Activated CD8-positive, alpha-beta memory T cell treated with anti-CD3 and anti-CD28 coated beads, Interleukin-2, amount 10 ng/mL, durations not matched to agents 7 days and 5 days (primary cell): ENCODE measurements around the gene TTPAL. TPM values are rescaled to one million over a fixed set of nuclear protein-coding genes. Genes with fewer than 3 reads are reported as not detected.

Experiments
- ATAC-seq: fragments of 150-1000 bp; cut with Tn5 transposase; one replicate; pipeline ENCODE4 v1.10.0; 2021; ENCODE audit warnings: moderate library complexity
- CTCF ChIA-PET: fragments of 350-600 bp; sonication (Branson Sonifier 250); formaldehyde crosslinking; loops from one replicate; lab custom pipeline; 2021; ENCODE audit warnings: antibody characterized with exemption; lab: Charles Lee
- DNase-seq: peaks from one replicate; pipeline ENCODE4 v3.0.0-alpha.2; 2020
- H3K27ac Mint-ChIP-seq: one replicate; pipeline ENCODE4 v1.8.0; 2021; ENCODE audit warnings: mild to moderate bottlenecking, mixed read lengths
- H3K27me3 Mint-ChIP-seq: one replicate; pipeline ENCODE4 v1.8.0; 2021; ENCODE audit warnings: mixed read lengths
- H3K36me3 Mint-ChIP-seq: one replicate; pipeline ENCODE4 v1.8.0; 2021; ENCODE audit warnings: mild to moderate bottlenecking, mixed read lengths
- H3K4me1 Mint-ChIP-seq: one replicate; pipeline ENCODE4 v1.8.0; 2021; ENCODE audit warnings: mixed read lengths
- H3K4me3 Mint-ChIP-seq: one replicate; pipeline ENCODE4 v1.8.0; 2021; ENCODE audit warnings: mild to moderate bottlenecking, moderate library complexity, mixed read lengths
- H3K9me3 Mint-ChIP-seq: one replicate; pipeline ENCODE4 v1.8.0; 2022; ENCODE audit warnings: low read depth, mixed read lengths
- total RNA-seq, 2 experiments: library from RNA; stranded (reverse); gene quantifications; one replicate each; pipeline ENCODE4 v1.2.3, GENCODE V29; 2021

Gene TTPAL
- total RNA-seq, result 10 to 100 TPM; 16.5 to 23.9 TPM

DNA sequence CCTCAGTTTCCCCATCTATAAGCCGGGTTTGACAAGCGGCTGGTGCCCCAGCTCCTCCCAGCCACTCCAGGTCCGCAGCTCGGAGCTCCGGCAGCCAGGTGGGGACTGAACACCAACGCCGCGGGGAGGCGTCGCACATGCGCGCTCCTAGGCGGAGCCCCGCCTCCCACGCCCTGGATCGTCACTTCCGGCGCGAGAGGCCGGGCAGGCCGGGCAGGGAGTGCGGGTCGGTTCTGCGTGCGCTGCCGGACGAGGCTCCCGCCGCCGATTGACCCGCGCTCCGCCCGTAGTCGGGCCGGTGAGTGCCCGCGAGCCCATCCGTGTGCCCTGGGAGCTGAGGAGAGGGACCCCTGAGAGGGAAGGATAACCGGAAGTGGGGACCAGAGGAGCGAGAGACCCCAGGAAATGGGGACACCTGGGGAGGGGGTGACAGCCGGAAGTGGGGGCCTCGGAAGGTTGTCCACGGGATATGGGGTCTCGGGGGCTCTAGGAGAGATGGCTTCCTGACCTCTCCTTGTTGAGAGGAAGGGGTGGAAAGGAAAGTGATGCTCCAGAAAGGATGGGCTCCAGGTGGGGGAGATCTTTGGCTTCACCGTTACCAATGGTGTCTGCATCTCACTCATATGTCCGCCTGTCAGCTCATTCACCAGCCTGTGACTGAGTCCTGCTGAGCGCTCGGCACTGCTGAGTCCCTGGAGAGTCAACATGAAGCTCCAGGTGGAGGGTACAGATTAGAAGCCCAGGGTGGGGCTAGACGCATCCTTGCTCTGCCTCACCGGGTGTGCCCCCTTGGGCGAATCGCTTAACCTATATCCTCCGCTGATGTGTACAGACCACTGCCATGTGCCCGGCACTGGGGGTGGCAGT is at the start of gene TTPAL:
Gene TTPAL, plus strand, starts transcription at position 181 of the 867 bp plus-strand sequence. CDS start 4,126 bp downstream, outside the sequence.
- Mint-ChIP-seq H3K4me3 (peak within 1 kb of the TSS; percentile 96), H3K36me3 (peaks cover 2% of the 10 kb centered on the region)

DNA sequence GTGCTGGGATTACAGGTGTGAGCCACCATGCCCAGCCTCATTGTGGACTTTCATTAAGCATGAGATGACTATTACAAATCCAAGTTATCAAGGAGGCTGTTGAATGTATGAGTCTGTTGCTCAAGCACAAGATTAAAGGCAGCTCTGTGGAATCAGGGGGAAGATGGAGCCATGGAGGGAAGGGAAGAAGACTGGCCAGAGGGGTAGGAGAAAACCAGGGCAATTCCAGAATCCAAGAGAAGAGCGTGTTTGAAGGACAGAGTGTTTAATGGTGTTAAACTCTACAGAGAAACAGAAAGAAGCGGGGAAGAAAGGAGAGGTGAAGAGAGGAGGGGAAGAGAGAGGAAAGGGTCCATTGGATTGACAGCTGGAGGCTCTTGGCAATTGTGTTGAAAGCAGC is 49.8 kb upstream of the TTPAL start:
- H3K27me3 Mint-ChIP-seq, result no peaks in the 10 kb centered on the region
- no peak overlapping the region for H3K27ac Mint-ChIP-seq
- no peak for DNase-seq
- H3K36me3 Mint-ChIP-seq, result no peaks in the 10 kb centered on the region
- no peaks in the 10 kb centered on the region for H3K9me3 Mint-ChIP-seq
- ATAC-seq, result no peak
- no peak overlapping the region for H3K4me3 Mint-ChIP-seq
- no peaks in the 10 kb centered on the region for H3K4me1 Mint-ChIP-seq
- CTCF ChIA-PET, result no interaction called here

More for the DNA sequence above, at the start of gene TTPAL:
- Mint-ChIP-seq H3K27ac (peak within 1 kb of the TSS; percentile 99), H3K27me3 (no peaks in the 10 kb centered on the region), H3K4me1 (peaks cover 20% of the 10 kb centered on the region), H3K9me3 (no peaks in the 10 kb centered on the region)
- ATAC-seq (peak; percentile 99), DNase-seq (peak; percentile 91)
- CTCF ChIA-PET, result interaction anchor here (0.6 to 1.7 kb wide), 10 partner anchors 57 to 261 kb away, joined by 3 to 8 read pairs (median 3); partner anchors contain the start of gene FITM2

DNA sequence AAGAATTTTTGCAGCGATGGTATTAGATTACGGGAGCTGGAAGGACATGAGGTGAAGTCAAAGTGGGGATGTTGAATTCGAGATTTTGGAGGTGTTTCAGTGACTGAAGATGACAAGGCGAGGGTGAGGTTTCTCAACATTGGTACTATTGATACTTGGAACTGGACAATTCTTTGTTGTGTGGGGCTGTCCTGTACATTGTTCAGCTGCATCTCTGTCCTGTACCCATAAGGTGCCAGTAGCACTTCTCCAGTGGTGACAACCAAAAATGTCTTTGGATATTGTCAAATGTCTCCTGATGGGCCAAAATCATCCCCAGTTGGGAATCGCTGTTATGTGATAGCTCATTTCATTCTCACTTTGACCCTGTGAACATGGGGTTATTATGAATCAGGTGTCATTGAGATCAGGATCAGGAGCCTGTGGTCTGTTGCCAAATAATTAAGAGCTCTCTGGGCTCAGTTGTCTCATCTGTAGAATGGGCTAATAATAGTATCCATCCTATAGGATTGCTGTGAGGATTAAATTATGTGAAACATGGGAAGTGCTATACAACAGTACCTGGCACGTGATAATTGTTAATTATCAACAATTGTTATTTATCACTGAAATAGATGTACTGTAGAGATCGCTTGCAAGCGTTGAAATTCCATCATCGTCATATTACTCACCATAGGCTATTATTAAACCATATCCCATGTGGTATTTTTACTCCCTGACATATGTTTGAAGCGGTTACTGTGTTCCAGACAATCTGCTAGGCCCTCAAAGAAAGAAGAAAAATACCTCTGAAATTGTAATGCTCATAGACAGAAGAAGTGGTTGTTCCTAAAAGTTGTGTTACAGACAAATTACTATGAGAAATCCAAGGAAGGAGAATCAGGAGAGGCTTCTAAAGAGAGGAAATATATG is 48.5 kb upstream of the TTPAL start:
- no peaks in the 10 kb centered on the region for H3K9me3 Mint-ChIP-seq
- no peak overlapping the region for H3K4me3 Mint-ChIP-seq
- ATAC-seq, result no peak
- no peaks in the 10 kb centered on the region for H3K4me1 Mint-ChIP-seq
- no peak overlapping the region for H3K27ac Mint-ChIP-seq
- CTCF ChIA-PET, result no interaction called here
- H3K27me3 Mint-ChIP-seq, result no peaks in the 10 kb centered on the region
- no peaks in the 10 kb centered on the region for H3K36me3 Mint-ChIP-seq
- DNase-seq, result no peak

- no peaks in the 10 kb centered on the region for H3K9me3 Mint-ChIP-seq
- H3K36me3 Mint-ChIP-seq, result no peaks in the 10 kb centered on the region
- H3K27me3 Mint-ChIP-seq, result peaks cover 6% of the 10 kb centered on the region
- CTCF ChIA-PET, result no interaction called here
- H3K4me1 Mint-ChIP-seq, result no peaks in the 10 kb centered on the region
- H3K4me3 Mint-ChIP-seq, result no peak overlapping the region
- ATAC-seq (no peak), DNase-seq (no peak)
- no peak overlapping the region for H3K27ac Mint-ChIP-seq
These were observed 47.9 kb upstream of the TTPAL start for GRCh38 chr20:44427804-44428173.

DNA sequence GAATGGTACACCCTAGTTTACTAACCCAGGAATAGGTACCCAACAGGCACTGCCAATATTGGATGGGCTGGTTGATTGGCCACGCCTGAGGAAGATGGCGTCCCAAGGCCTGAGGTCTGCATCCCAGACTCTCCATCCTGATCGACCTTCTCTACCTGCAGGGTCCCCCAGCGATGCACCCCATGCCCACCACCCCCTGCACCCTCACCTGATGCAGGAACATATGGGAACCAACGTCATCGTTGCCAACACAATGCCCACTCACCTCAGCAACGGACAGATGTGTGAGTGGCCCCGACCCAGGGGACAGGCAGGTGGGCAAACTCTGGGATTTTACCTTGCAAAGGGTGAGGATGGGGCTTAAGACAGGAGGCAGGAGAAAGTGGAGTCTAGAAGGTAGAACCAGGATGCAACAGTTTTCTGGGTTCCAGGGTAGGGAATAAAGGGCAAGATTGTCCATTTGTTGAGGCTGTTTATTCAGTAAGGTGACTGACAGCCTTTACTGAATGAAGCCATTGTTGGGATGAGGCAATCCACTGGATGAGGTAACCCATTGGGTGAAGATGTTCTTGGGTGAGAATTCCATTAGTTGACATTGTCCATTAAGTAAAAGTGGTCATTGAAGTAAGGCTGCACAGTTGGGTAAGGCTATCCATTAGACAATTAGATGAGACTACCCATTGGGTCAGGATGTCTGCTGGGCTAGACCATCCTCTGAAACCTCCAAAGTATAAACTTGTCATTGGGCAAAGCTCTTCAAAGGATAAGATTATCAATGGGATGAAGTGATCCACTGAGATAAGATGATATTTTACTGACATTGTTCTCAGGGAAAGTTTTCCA is 47.3 kb upstream of the TTPAL start:
- H3K9me3 Mint-ChIP-seq, result no peaks in the 10 kb centered on the region
- H3K27me3 Mint-ChIP-seq, result peaks cover 8% of the 10 kb centered on the region
- ATAC-seq, result no peak
- DNase-seq, result no peak
- CTCF ChIA-PET, result no interaction called here
- H3K4me3 Mint-ChIP-seq, result no peak overlapping the region
- no peaks in the 10 kb centered on the region for H3K4me1 Mint-ChIP-seq
- no peak overlapping the region for H3K27ac Mint-ChIP-seq
- no peaks in the 10 kb centered on the region for H3K36me3 Mint-ChIP-seq

DNA sequence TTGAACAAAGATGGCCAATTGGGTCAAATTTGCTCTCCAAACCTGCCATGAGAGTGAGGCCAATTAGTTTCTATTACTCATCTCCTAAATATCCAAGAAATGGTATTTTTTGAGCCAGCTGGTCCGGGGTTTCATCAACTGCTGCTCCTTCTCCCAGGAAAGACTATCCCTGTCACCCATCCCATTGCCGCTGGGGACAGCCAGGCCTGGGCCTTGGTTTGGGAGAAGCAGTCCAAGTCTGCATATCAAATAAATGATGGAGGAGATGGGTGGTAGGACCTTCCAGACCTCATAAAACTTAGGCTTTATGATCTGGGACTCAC is 46.7 kb upstream of the TTPAL start:
- Mint-ChIP-seq H3K27me3 (peaks cover 8% of the 10 kb centered on the region), H3K4me3 (no peak overlapping the region), H3K4me1 (no peaks in the 10 kb centered on the region), H3K27ac (no peak overlapping the region), H3K9me3 (no peaks in the 10 kb centered on the region), H3K36me3 (no peaks in the 10 kb centered on the region)
- ATAC-seq (no peak), DNase-seq (no peak)
- CTCF ChIA-PET, result no interaction called here

- H3K9me3 Mint-ChIP-seq, result no peaks in the 10 kb centered on the region
- H3K4me1 Mint-ChIP-seq, result no peaks in the 10 kb centered on the region
- DNase-seq, result no peak
- ATAC-seq, result no peak
- no peak overlapping the region for H3K4me3 Mint-ChIP-seq
- H3K27ac Mint-ChIP-seq, result no peak overlapping the region
- H3K36me3 Mint-ChIP-seq, result no peaks in the 10 kb centered on the region
- peaks cover 8% of the 10 kb centered on the region for H3K27me3 Mint-ChIP-seq
- CTCF ChIA-PET, result no interaction called here
These were observed 46.0 kb upstream of the TTPAL start for GRCh38 chr20:44429419-44430269.

- CTCF ChIA-PET, result no interaction called here
- Mint-ChIP-seq H3K4me1 (no peaks in the 10 kb centered on the region), H3K36me3 (no peaks in the 10 kb centered on the region), H3K27me3 (peaks cover 8% of the 10 kb centered on the region), H3K9me3 (no peaks in the 10 kb centered on the region), H3K4me3 (no peak overlapping the region), H3K27ac (no peak overlapping the region)
- DNase-seq (no peak), ATAC-seq (no peak)
These were observed 45.2 kb upstream of the TTPAL start for GRCh38 chr20:44430270-44431065.

DNA sequence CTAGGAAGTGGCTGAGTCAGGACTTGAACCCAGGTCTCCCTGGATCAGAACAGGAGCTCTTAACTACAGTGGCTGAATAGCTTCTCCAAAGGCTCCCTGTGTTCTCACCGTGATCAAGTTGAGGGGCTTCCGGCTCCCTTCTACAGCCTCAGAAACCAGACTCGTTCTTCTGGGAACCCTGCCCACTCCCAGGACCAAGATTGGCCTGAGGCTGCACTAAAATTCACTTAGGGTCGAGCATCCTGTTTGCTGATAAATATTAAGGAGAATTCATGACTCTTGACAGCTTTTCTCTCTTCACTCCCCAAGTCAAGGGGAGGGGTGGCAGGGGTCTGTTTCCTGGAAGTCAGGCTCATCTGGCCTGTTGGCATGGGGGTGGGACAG is 44.6 kb upstream of the TTPAL start:
- Mint-ChIP-seq H3K9me3 (no peaks in the 10 kb centered on the region), H3K27ac (no peak overlapping the region), H3K4me1 (no peaks in the 10 kb centered on the region), H3K36me3 (no peaks in the 10 kb centered on the region), H3K27me3 (peaks cover 8% of the 10 kb centered on the region), H3K4me3 (no peak overlapping the region)
- ATAC-seq (no peak), DNase-seq (no peak)
- CTCF ChIA-PET, result no interaction called here

- Mint-ChIP-seq H3K27ac (no peak overlapping the region), H3K27me3 (peaks cover 8% of the 10 kb centered on the region), H3K36me3 (no peaks in the 10 kb centered on the region), H3K9me3 (no peaks in the 10 kb centered on the region), H3K4me3 (no peak overlapping the region), H3K4me1 (no peaks in the 10 kb centered on the region)
- ATAC-seq (no peak), DNase-seq (no peak)
- CTCF ChIA-PET, result no interaction called here
These were observed 44.0 kb upstream of the TTPAL start for GRCh38 chr20:44431502-44432234.

- H3K4me3 Mint-ChIP-seq, result no peak overlapping the region
- peaks cover 8% of the 10 kb centered on the region for H3K27me3 Mint-ChIP-seq
- H3K36me3 Mint-ChIP-seq, result no peaks in the 10 kb centered on the region
- no peak overlapping the region for H3K27ac Mint-ChIP-seq
- no peaks in the 10 kb centered on the region for H3K4me1 Mint-ChIP-seq
- H3K9me3 Mint-ChIP-seq, result no peaks in the 10 kb centered on the region
- CTCF ChIA-PET, result no interaction called here
- no peak for DNase-seq
- no peak for ATAC-seq
These were observed 42.8 kb upstream of the TTPAL start for GRCh38 chr20:44432618-44433577.
